Ascending aorta (tissue), 2 donors: Measurements from ENCODE around the gene MOGAT1. TPM values are rescaled to one million over a fixed set of nuclear protein-coding genes. Genes with fewer than 3 reads are reported as not detected.

Experiments
- DNase-seq, 2 donors: peaks; one replicate each; pipeline ENCODE4 v3.0.0-alpha.2; 2019; ENCODE audit warnings: low spot score in 2 of 2
- H3K27ac ChIP-seq, 2 donors: fragments of 200-600 bp; sonication (generic); one replicate each; pipeline ENCODE4 v1.5.1; 2016 to 2017; ENCODE audit warnings: mild to moderate bottlenecking in 1 of 2
- H3K27me3 ChIP-seq: fragments of 200-600 bp; sonication (generic); one replicate; pipeline ENCODE4 v1.5.1; 2017
- H3K36me3 ChIP-seq, 2 donors: fragments of 200-600 bp; sonication (generic); one replicate each; pipeline ENCODE4 v1.5.1; 2016
- H3K4me1 ChIP-seq, 2 donors: fragments of 200-600 bp; sonication (generic); one replicate each; pipeline ENCODE4 v1.5.1; 2016 to 2017; ENCODE audit warnings: mild to moderate bottlenecking in 1 of 2
- H3K4me3 ChIP-seq, 2 donors: fragments of 200-600 bp; sonication (generic); one replicate each; pipeline ENCODE4 v1.5.1; 2016 to 2017; ENCODE audit warnings: mild to moderate bottlenecking in 1 of 2
- H3K9me3 ChIP-seq, 2 donors: fragments of 200-600 bp; sonication (generic); one replicate each; pipeline ENCODE4 v1.5.1; 2016
- CTCF ChIP-seq, 3 experiments: fragments of 200-600 bp in 2 of 3; fragments of 450-650 bp in 1 of 3; sonication (generic) in 2 of 3; IDR thresholded peaks; one replicate each; pipeline ENCODE4 v1.5.1; 2016 to 2019; ENCODE audit warnings: antibody characterized with exemption in 3 of 3, mild to moderate bottlenecking in 1 of 3, moderate library complexity in 1 of 3
- intact Hi-C: fragments of 100-400 bp; cut with DNase I; formaldehyde crosslinking; loops from one replicate; pipeline ENCODE4 v1.15.1; 2023
- total RNA-seq: library from RNA; depleted of rRNA; stranded (reverse); fragments of >200 nt; gene quantifications from one replicate; pipeline ENCODE4 v1.1.0, GENCODE V29; 2016

MOGAT1 gene
- total RNA-seq, 1 donor from 2014 or later, result not detected

- peaks cover 10 to 16% of the 10 kb centered on the region in 2 donors for H3K4me1 ChIP-seq
- intact Hi-C loops, result no loop called here
- TF ChIP-seq CTCF (IDR thresholded peaks at IDR 0.05), result no peak
- no peak overlapping the region for H3K4me3 ChIP-seq
- DNase-seq, result no peak
- no peaks in the 10 kb centered on the region for H3K36me3 ChIP-seq
- H3K27me3 ChIP-seq, result no peaks in the 10 kb centered on the region
- no peaks in the 10 kb centered on the region for H3K9me3 ChIP-seq
- H3K27ac ChIP-seq, result no peak overlapping the region
Observed at GRCh38 chr2:222736924-222737323, 65.5 kb downstream of the MOGAT1 start.

DNA sequence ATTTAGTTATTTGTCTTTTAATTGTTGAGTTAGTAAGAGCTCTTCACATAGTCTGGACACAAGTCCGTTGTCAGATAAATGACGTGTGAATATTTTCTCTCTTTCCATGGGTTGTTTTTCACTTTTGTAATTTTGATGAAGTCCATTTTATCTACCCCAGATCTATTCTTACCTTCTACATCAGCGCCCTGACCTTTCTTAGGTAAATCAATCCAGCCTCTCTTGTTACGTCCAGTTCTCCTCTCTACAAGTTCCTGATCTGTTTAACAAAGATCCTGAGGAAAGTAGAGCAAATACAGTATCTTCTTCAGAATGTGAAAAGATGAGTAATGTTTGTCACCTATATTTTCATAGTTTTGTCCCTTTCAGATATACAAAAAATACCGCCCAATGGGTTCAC lies 66.9 kb downstream of the MOGAT1 start:
- H3K4me1 ChIP-seq, result peaks cover 10 to 12% of the 10 kb centered on the region in 2 donors
- no peak overlapping the region for H3K4me3 ChIP-seq
- DNase-seq, result no peak
- H3K27me3 ChIP-seq, result no peaks in the 10 kb centered on the region
- no peak for TF ChIP-seq CTCF (IDR thresholded peaks at IDR 0.05)
- intact Hi-C loops, result no loop called here
- H3K36me3 ChIP-seq, result no peaks in the 10 kb centered on the region
- no peaks in the 10 kb centered on the region for H3K9me3 ChIP-seq
- H3K27ac ChIP-seq, result no peak overlapping the region

DNA sequence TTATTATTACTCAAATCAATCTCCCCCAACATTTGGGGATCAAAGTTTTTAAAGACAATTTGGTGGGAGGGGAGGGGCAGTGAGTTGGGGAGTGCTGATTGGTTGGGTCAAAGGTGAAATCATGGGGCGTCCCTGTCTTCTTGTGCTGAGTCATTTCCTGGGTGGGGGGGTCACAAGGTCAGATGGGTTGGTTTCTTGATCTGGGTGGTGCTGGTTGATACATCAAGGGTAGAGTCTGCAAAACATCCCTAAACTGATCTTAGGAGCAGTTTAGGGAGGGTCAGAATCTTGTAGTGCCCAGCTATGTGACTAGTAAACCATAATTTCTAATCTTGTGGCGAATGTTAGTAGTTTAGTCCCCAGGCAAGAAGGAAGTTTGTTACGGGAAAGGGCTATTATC lies 67.4 kb downstream of the MOGAT1 start:
- H3K27ac ChIP-seq, result no peak overlapping the region
- no peak for DNase-seq
- intact Hi-C loops, result no loop called here
- H3K9me3 ChIP-seq, result no peaks in the 10 kb centered on the region
- no peaks in the 10 kb centered on the region for H3K36me3 ChIP-seq
- no peak overlapping the region for H3K4me3 ChIP-seq
- H3K27me3 ChIP-seq, result no peaks in the 10 kb centered on the region
- peaks cover 9 to 13% of the 10 kb centered on the region in 2 donors for H3K4me1 ChIP-seq
- TF ChIP-seq CTCF (IDR thresholded peaks at IDR 0.05), result no peak

GRCh38 chr2:222739939-222740338 lies 68.5 kb downstream of the MOGAT1 start:
- no peak for TF ChIP-seq CTCF (IDR thresholded peaks at IDR 0.05)

DNA sequence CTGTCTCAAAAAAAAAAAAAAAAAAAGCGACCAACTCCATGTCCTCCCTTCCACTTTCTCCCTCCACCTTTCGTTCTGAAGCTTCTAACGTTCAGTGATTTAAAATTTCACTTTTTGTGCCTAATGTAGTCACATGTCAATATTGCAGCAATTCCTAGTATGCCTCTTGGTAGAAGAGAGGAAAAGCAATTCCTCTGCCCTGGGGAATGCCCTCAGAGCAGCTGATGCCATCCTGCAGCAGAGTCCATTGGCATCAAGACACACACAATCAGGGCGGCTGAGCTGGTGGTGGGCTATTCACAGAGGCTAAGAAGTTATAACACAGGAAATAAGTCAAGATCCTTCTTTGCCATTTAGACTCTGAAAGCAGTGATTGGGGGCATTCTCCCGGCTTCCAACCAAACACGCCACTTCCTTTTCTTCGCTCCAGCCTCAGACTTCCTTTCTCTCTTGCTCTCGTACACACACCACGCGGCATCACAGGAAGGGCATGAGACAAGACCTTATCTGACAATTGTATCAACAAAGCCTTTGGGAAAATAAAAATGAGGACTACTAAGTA lies 71.9 kb downstream of the MOGAT1 start:
- H3K4me3 ChIP-seq, result peak overlapping the region in 1 of 2 donors; percentile 22
- H3K4me1 ChIP-seq, result peaks cover 0 to 15% of the 10 kb centered on the region in 2 donors
- H3K9me3 ChIP-seq, result no peaks in the 10 kb centered on the region
- intact Hi-C loops, result no loop called here
- TF ChIP-seq CTCF (IDR thresholded peaks at IDR 0.05), result no peak
- H3K27ac ChIP-seq, result peak overlapping the region; percentile 49 to 74
- DNase-seq, result no peak
- no peaks in the 10 kb centered on the region for H3K36me3 ChIP-seq
- no peaks in the 10 kb centered on the region for H3K27me3 ChIP-seq

More at GRCh38 chr2:222739939-222740338, 68.5 kb downstream of the MOGAT1 start:
- H3K9me3 ChIP-seq, result no peaks in the 10 kb centered on the region
- H3K27ac ChIP-seq, result no peak overlapping the region
- peaks cover 0 to 8% of the 10 kb centered on the region in 2 donors for H3K4me1 ChIP-seq
- intact Hi-C loops, result no loop called here
- DNase-seq, result no peak
- no peaks in the 10 kb centered on the region for H3K27me3 ChIP-seq
- no peak overlapping the region for H3K4me3 ChIP-seq
- H3K36me3 ChIP-seq, result no peaks in the 10 kb centered on the region
